HepG2 (cell line): Measurements from ENCODE around the gene TIMM44. TPM values are rescaled to one million over a fixed set of nuclear protein-coding genes. Genes with fewer than 3 reads are reported as not detected.
A peak's percentile ranks its signal among the peaks of the same experiment; 100 is the strongest.

Source experiments
- GTF2F1 ChIP-seq: fragments of 150-350 bp; IDR thresholded peaks from 2 replicates; pipeline ENCODE4 v1.6.1; 2014; ENCODE audit warnings: low read length
- MAFK ChIP-seq, 2 experiments: IDR thresholded peaks in 1 of 2; conservative IDR thresholded peaks in 1 of 2; 2 replicates each; pipeline ENCODE4 v1.6.1; 2011; ENCODE audit warnings: improper control_type of control experiment in 2 of 2, low read length in 2 of 2
- MTF1 ChIP-seq: sonication (generic); formaldehyde crosslinking; IDR thresholded peaks from 2 replicates; pipeline ENCODE4 v1.5.0; 2020; ENCODE audit warnings: missing genetic modification reagents
- MZF1 ChIP-seq: sonication (generic); formaldehyde crosslinking; IDR thresholded peaks from 2 replicates; pipeline ENCODE4 v1.8.1; 2023; ENCODE audit warnings: mild to moderate bottlenecking, missing genetic modification reagents, borderline replicate concordance
- NFKBIZ ChIP-seq: IDR thresholded peaks from 2 replicates; pipeline ENCODE4 v1.6.1; 2018; ENCODE audit warnings: missing genetic modification reagents, missing compliant biosample characterization
- PTBP1 ChIP-seq: fragments of 200-400 bp; formaldehyde crosslinking; IDR thresholded peaks from 2 replicates; pipeline ENCODE4 v1.6.1; 2018; ENCODE audit warnings: low read length, low read depth; ENCODE audit not compliant: poor library complexity, severe bottlenecking
- SAP130 ChIP-seq: IDR thresholded peaks from 2 replicates; pipeline ENCODE4 v1.6.1; 2016; ENCODE audit warnings: low read depth
- SRY ChIP-seq: sonication (generic); formaldehyde crosslinking; IDR thresholded peaks from 2 replicates; pipeline ENCODE4 v1.8.0; 2022; ENCODE audit warnings: mild to moderate bottlenecking, missing genetic modification reagents
- TGIF2 ChIP-seq: IDR thresholded peaks from 2 replicates; pipeline ENCODE4 v1.6.1; 2016; ENCODE audit warnings: control low read depth, missing compliant biosample characterization
- YY1 ChIP-seq: IDR thresholded peaks from 2 replicates; pipeline ENCODE4 v1.6.1; 2011; ENCODE audit warnings: low read length, low read depth, moderate library complexity, mild to moderate bottlenecking; ENCODE audit not compliant: insufficient read depth, insufficient replicate concordance
- ZNF724P ChIP-seq: sonication (generic); formaldehyde crosslinking; IDR thresholded peaks from 2 replicates; pipeline ENCODE4 v1.8.0; 2022; ENCODE audit warnings: missing genetic modification reagents, borderline replicate concordance
- ZNF782 ChIP-seq: sonication (generic); formaldehyde crosslinking; IDR thresholded peaks from 2 replicates; pipeline ENCODE4 v1.4.0; 2020; ENCODE audit warnings: missing genetic modification reagents, mild to moderate bottlenecking, borderline replicate concordance
- ZNF790 ChIP-seq: sonication (generic); formaldehyde crosslinking; IDR thresholded peaks from 2 replicates; pipeline ENCODE4 v1.8.0; 2022; ENCODE audit warnings: missing genetic modification reagents, mild to moderate bottlenecking, borderline replicate concordance
- polyA plus RNA-seq, 8 experiments: library from polyadenylated mRNA; depleted of rRNA in 3 of 8; stranded (reverse) in 7 of 8; unstranded in 1 of 8; fragments of >200 nt; fragmentation: Illumina TruSeq in 4 of 8; extraction: Trizol in 4 of 8; gene quantifications; 2 replicates each; pipeline versions ENCODE4 v1.2.1 to v1.2.3, GENCODE V29; 2011 to 2016; ENCODE audit warnings: low read depth in 4 of 8, missing spikeins in 1 of 8, mixed read lengths in 1 of 8; ENCODE audit not compliant: insufficient read depth in 1 of 8
- total RNA-seq, 5 experiments: library from RNA; depleted of rRNA; stranded (reverse); fragments of >200 nt; fragmentation: Illumina TruSeq; extraction: Trizol; gene quantifications; 2 replicates each; pipeline ENCODE4 v1.2.3, GENCODE V29; 2016; ENCODE audit warnings: low read depth in 1 of 5
- TF ChIP-seq, protein P1 (sequence below): sonication (generic); formaldehyde crosslinking; IDR thresholded peaks from 2 replicates; pipeline ENCODE4 v1.4.0; 2020; ENCODE audit warnings: missing genetic modification reagents, borderline replicate concordance
- TF ChIP-seq, protein P2 (sequence below): sonication (generic); formaldehyde crosslinking; IDR thresholded peaks from 2 replicates; pipeline ENCODE4 v1.4.0; 2020; ENCODE audit warnings: mild to moderate bottlenecking, missing genetic modification reagents
- TF ChIP-seq, protein P3 (sequence below): sonication (generic); formaldehyde crosslinking; IDR thresholded peaks from 2 replicates; pipeline ENCODE4 v1.5.0; 2020; ENCODE audit warnings: mild to moderate bottlenecking, missing genetic modification reagents
- TF ChIP-seq, protein P4 (sequence below): sonication (generic); formaldehyde crosslinking; IDR thresholded peaks from 2 replicates; pipeline ENCODE4 v1.8.0; 2022; ENCODE audit warnings: low read depth, missing genetic modification reagents

The TIMM44 gene
- total and polyA plus RNA-seq, 2 of the 13 experiments (the other 11 are each of a cell fraction or from before 2014, with no cell fraction given) = 42.9 to 72.6 TPM

DNA sequence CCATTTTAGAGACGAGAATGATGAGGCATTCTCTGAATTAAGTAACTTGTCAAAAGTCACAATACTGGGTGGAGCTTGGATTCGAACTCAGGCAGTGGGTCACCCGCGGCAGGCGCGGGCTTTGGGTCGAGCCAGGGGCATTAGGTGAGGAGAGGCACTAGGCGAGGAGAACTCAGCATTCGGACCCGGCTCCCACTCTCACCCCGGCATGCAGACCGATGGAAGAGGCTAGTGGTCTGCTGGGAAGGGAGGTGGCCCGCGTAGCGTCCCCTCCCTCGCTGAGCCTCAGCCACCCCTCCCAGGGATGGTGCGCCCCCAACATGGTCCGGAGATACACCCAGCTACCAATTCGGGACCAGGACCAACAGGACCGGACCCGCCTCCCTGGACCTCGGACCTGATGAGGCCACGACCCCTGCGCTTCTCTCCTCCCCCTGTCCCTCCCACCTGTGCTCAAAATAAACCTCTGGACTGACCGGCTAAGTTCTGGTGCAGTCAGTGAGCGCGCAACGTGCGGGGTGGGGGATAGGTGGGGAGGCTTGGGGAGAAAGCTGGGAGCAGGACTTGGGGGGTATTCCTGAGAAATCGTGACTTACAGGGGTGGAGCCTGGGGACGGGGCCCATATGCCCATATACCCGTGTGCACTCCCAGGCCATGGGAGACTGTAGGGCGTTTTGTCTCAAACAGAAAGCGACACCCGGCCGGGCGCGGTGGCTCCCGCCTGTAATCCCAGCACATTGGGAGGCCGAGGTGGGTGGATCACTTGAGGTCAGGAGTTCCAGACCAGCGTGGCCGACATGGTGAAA, 24.6 kb downstream of the TIMM44 start (continued):
- TF ChIP-seq, protein P1, sequence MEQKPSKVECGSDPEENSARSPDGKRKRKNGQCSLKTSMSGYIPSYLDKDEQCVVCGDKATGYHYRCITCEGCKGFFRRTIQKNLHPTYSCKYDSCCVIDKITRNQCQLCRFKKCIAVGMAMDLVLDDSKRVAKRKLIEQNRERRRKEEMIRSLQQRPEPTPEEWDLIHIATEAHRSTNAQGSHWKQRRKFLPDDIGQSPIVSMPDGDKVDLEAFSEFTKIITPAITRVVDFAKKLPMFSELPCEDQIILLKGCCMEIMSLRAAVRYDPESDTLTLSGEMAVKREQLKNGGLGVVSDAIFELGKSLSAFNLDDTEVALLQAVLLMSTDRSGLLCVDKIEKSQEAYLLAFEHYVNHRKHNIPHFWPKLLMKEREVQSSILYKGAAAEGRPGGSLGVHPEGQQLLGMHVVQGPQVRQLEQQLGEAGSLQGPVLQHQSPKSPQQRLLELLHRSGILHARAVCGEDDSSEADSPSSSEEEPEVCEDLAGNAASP (CRISPR knock-in tag) = peak; percentile 78; the same call in 1 of the 2 replicates
- TF ChIP-seq, protein P2, sequence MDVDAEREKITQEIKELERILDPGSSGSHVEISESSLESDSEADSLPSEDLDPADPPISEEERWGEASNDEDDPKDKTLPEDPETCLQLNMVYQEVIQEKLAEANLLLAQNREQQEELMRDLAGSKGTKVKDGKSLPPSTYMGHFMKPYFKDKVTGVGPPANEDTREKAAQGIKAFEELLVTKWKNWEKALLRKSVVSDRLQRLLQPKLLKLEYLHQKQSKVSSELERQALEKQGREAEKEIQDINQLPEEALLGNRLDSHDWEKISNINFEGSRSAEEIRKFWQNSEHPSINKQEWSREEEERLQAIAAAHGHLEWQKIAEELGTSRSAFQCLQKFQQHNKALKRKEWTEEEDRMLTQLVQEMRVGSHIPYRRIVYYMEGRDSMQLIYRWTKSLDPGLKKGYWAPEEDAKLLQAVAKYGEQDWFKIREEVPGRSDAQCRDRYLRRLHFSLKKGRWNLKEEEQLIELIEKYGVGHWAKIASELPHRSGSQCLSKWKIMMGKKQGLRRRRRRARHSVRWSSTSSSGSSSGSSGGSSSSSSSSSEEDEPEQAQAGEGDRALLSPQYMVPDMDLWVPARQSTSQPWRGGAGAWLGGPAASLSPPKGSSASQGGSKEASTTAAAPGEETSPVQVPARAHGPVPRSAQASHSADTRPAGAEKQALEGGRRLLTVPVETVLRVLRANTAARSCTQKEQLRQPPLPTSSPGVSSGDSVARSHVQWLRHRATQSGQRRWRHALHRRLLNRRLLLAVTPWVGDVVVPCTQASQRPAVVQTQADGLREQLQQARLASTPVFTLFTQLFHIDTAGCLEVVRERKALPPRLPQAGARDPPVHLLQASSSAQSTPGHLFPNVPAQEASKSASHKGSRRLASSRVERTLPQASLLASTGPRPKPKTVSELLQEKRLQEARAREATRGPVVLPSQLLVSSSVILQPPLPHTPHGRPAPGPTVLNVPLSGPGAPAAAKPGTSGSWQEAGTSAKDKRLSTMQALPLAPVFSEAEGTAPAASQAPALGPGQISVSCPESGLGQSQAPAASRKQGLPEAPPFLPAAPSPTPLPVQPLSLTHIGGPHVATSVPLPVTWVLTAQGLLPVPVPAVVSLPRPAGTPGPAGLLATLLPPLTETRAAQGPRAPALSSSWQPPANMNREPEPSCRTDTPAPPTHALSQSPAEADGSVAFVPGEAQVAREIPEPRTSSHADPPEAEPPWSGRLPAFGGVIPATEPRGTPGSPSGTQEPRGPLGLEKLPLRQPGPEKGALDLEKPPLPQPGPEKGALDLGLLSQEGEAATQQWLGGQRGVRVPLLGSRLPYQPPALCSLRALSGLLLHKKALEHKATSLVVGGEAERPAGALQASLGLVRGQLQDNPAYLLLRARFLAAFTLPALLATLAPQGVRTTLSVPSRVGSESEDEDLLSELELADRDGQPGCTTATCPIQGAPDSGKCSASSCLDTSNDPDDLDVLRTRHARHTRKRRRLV (CRISPR knock-in tag) = no peak
- TF ChIP-seq MZF1 (CRISPR knock-in tag) (no peak), MTF1 (no peak), YY1 (no peak), ZNF782 (CRISPR knock-in tag) (no peak), NFKBIZ (CRISPR knock-in tag) (no peak), SAP130 (CRISPR knock-in tag) (peak; percentile 81), ZNF724P (CRISPR knock-in tag) (no peak), SRY (CRISPR knock-in tag) (no peak), MAFK (conservative IDR thresholded peaks at IDR 0.05 in 1 of 2, IDR thresholded peaks at IDR 0.05 in 1 of 2; ENCODE audit: low read length in 2 of 2) (no peak), TGIF2 (CRISPR knock-in tag) (no peak), GTF2F1 (no peak), PTBP1 (peak; percentile 21), ZNF790 (CRISPR knock-in tag) (peak; percentile 55; the same call in 1 of the 2 replicates)
- TF ChIP-seq, protein P3, sequence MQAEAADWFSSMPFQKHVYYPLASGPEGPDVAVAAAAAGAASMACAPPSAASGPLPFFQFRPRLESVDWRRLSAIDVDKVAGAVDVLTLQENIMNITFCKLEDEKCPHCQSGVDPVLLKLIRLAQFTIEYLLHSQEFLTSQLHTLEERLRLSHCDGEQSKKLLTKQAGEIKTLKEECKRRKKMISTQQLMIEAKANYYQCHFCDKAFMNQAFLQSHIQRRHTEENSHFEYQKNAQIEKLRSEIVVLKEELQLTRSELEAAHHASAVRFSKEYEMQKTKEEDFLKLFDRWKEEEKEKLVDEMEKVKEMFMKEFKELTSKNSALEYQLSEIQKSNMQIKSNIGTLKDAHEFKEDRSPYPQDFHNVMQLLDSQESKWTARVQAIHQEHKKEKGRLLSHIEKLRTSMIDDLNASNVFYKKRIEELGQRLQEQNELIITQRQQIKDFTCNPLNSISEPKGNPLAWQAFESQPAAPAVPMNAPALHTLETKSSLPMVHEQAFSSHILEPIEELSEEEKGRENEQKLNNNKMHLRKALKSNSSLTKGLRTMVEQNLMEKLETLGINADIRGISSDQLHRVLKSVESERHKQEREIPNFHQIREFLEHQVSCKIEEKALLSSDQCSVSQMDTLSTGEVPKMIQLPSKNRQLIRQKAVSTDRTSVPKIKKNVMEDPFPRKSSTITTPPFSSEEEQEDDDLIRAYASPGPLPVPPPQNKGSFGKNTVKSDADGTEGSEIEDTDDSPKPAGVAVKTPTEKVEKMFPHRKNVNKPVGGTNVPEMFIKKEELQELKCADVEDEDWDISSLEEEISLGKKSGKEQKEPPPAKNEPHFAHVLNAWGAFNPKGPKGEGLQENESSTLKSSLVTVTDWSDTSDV (CRISPR knock-in tag) = no peak
- TF ChIP-seq, protein P4, sequence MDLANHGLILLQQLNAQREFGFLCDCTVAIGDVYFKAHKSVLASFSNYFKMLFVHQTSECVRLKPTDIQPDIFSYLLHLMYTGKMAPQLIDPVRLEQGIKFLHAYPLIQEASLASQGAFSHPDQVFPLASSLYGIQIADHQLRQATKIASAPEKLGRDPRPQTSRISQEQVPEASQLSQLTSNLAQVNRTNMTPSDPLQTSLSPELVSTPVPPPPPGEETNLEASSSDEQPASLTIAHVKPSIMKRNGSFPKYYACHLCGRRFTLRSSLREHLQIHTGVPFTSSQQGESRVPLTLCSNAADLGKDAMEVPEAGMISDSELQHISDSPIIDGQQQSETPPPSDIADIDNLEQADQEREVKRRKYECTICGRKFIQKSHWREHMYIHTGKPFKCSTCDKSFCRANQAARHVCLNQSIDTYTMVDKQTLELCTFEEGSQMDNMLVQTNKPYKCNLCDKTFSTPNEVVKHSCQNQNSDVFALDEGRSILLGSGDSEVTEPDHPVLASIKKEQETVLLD (CRISPR knock-in tag) = no peak
